Mesendoderm (in vitro differentiated cells): ENCODE results near the gene OPN4.

Experiments
- DNase-seq: peaks from one replicate; pipeline ENCODE4 v3.0.0; 2013
- H2AK5ac ChIP-seq: 2 replicates; pipeline ENCODE4 v1.6.1; 2013; ENCODE audit warnings: low read length, inconsistent platforms
- H2BK120ac ChIP-seq: 2 replicates; pipeline ENCODE4 v1.6.1; 2013; ENCODE audit warnings: low read depth, mild to moderate bottlenecking, low read length, moderate library complexity, mixed read lengths
- H2BK15ac ChIP-seq: replicated peaks from 2 replicates; pipeline ENCODE4 v1.6.1; 2013; ENCODE audit warnings: low read depth, mild to moderate bottlenecking, moderate library complexity
- H2BK5ac ChIP-seq: 2 replicates; pipeline ENCODE4 v1.6.1; 2013; ENCODE audit warnings: low read length, inconsistent platforms
- H3K18ac ChIP-seq: 2 replicates; pipeline ENCODE4 v1.6.1; 2013; ENCODE audit warnings: mild to moderate bottlenecking, low read length, mixed read lengths
- H3K23ac ChIP-seq: one replicate; pipeline ENCODE4 v1.6.1; 2013; ENCODE audit warnings: low read length
- H3K27ac ChIP-seq: 2 replicates; pipeline ENCODE4 v1.5.1; 2013; ENCODE audit warnings: low read depth, mild to moderate bottlenecking, inconsistent platforms, low read length, moderate library complexity
- H3K27me3 ChIP-seq: 2 replicates; pipeline ENCODE4 v1.6.1; 2013; ENCODE audit warnings: low read length, control low read depth, mild to moderate bottlenecking, inconsistent platforms; ENCODE audit not compliant: insufficient read depth, poor library complexity
- H3K36me3 ChIP-seq: 2 replicates; pipeline ENCODE4 v1.6.1; 2013; ENCODE audit warnings: low read length, inconsistent platforms; ENCODE audit not compliant: control insufficient read depth, insufficient read depth
- H3K4ac ChIP-seq: one replicate; pipeline ENCODE4 v1.6.1; 2013; ENCODE audit warnings: low read depth, mild to moderate bottlenecking, low read length, moderate library complexity
- H3K4me1 ChIP-seq: 2 replicates; pipeline ENCODE4 v1.6.1; 2013; ENCODE audit warnings: low read depth, low read length, inconsistent platforms; ENCODE audit not compliant: control insufficient read depth
- H3K4me2 ChIP-seq: 2 replicates; pipeline ENCODE4 v1.6.1; 2013; ENCODE audit warnings: low read length
- H3K4me3 ChIP-seq: 2 replicates; pipeline ENCODE4 v1.5.1; 2013; ENCODE audit warnings: mild to moderate bottlenecking, low read length
- H3K56ac ChIP-seq: one replicate; pipeline ENCODE4 v1.6.1; 2013; ENCODE audit warnings: low read length
- H3K79me1 ChIP-seq: 2 replicates; pipeline ENCODE4 v1.6.1; 2013; ENCODE audit warnings: low read length, inconsistent platforms
- H3K79me2 ChIP-seq: 2 replicates; pipeline ENCODE4 v1.6.1; 2013; ENCODE audit warnings: mild to moderate bottlenecking, low read length; ENCODE audit not compliant: control insufficient read depth, insufficient read depth
- H3K9ac ChIP-seq: 2 replicates; pipeline ENCODE4 v1.6.1; 2013; ENCODE audit warnings: low read length, inconsistent platforms
- H4K5ac ChIP-seq: one replicate; pipeline ENCODE4 v1.6.1; 2013; ENCODE audit warnings: low read length
- H4K8ac ChIP-seq: one replicate; pipeline ENCODE4 v1.6.1; 2013; ENCODE audit warnings: low read depth, mild to moderate bottlenecking, control low read depth, low read length, moderate library complexity
- WGBS: extraction: QIAGEN DNeasy Blood & Tissue Kit; methylation state at CpG from one replicate; pipeline ENCODE4 v1.1.7; 2013; ENCODE audit warnings: low lambda C conversion rate, missing lambda C conversion rate; ENCODE audit not compliant: insufficient coverage; ENCODE audit errors: extremely low coverage; 5-methylcytosine and 5-hydroxymethylcytosine counted together

Gene OPN4

DNA sequence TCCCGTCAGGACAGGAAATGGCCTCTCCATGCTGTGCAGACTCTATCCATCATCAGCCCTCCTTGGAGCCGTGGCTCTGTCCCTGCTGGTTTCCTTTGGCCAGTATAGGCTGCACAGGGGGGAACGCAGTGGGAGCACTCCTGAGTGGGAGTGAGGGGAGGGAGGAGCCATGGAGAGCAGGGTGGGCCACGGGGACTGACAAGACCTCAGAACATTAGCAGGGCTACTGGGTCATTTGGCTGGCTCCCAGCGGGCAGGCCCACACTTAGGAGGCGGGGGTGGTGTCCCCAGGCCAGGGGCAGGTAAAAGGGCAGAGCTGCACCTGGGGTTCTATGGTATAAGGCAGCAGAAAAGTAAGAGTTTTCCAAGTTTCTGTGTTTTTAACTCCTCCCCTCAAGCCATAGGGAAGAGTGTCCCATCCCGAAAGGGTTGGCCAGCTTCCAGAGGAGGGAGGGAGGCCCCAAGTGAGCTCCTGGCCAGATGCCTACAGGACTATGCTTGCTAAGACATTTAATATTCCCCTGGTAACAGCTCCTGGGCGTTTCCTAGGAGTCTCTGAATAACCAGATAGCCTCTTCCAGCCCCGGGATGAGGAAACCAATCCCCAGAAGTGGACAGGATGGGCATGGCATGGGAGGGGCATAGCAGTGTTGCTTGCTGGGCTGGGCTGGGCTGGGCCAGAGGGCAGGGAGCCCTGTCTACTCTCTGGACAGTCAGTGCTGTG, 5.5 kb upstream of the OPN4 start:
- Histone ChIP-seq H3K9ac (no peak overlapping the region), H3K27me3 (no peaks in the 10 kb centered on the region), H3K4me3 (no peak overlapping the region), H3K18ac (no peak overlapping the region), H3K36me3 (no peaks in the 10 kb centered on the region), H3K4ac (no peak overlapping the region), H2AK5ac (no peak overlapping the region), H3K27ac (no peak overlapping the region), H2BK15ac (no peak overlapping the region), H3K4me2 (no peak overlapping the region), H3K23ac (no peak overlapping the region), H4K5ac (no peak overlapping the region), H2BK5ac (no peak overlapping the region), H3K56ac (no peak overlapping the region), H4K8ac (no peak overlapping the region), H3K4me1 (no peaks in the 10 kb centered on the region), H3K79me2 (no peaks in the 10 kb centered on the region), H3K79me1 (no peaks in the 10 kb centered on the region), H2BK120ac (no peak overlapping the region)
- DNase-seq, result no peak
- no CpG with 5 or more reads among the region's 9 CpGs for WGBS

DNA sequence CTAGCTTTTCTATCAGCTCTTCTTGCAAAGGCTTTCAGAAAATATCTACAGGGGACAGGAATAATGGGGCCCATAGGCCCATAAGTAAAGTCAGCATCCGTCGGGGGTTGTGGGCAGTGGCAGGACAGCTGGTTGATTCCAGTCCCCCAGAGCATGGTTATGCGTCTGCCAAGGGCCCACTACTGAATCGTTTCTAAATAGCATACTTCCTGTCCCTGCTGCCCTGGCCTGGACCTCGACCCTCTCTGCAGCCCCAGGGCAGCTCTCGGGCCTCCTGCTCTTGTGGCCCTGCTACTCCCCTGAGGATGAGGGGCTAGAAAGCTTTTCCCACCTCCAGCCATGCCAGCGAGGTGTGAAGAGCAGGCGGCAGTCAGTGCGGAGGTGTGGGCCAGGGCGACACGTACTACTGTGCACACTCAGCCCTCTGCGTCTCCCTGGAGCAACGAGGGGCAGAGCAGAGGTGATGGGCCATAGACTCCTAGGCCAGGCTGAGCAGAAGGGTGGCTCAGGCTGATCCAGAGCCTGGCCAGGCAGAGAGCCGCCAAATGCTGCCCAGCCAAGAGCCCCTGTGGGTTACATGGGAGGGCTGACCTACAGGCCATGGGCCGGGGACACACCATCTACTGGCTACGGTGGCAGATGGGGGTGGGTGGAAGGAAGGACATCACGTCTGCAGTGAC, 4.7 kb upstream of the OPN4 start:
- H2AK5ac ChIP-seq, result no peak overlapping the region
- H2BK15ac ChIP-seq, result no peak overlapping the region
- DNase-seq, result no peak
- no peak overlapping the region for H3K9ac ChIP-seq
- H2BK5ac ChIP-seq, result no peak overlapping the region
- H3K36me3 ChIP-seq, result no peaks in the 10 kb centered on the region
- H3K79me2 ChIP-seq, result no peaks in the 10 kb centered on the region
- no peaks in the 10 kb centered on the region for H3K4me1 ChIP-seq
- no peak overlapping the region for H2BK120ac ChIP-seq
- no peak overlapping the region for H3K56ac ChIP-seq
- H3K27ac ChIP-seq, result no peak overlapping the region
- no peak overlapping the region for H4K5ac ChIP-seq
- H3K4me3 ChIP-seq, result no peak overlapping the region
- H4K8ac ChIP-seq, result no peak overlapping the region
- H3K18ac ChIP-seq, result no peak overlapping the region
- H3K79me1 ChIP-seq, result no peaks in the 10 kb centered on the region
- no peak overlapping the region for H3K4ac ChIP-seq
- no peaks in the 10 kb centered on the region for H3K27me3 ChIP-seq
- WGBS, result no CpG with 5 or more reads among the region's 17 CpGs
- H3K23ac ChIP-seq, result no peak overlapping the region
- no peak overlapping the region for H3K4me2 ChIP-seq

- DNase-seq, result no peak
- Histone ChIP-seq H3K36me3 (no peaks in the 10 kb centered on the region), H3K18ac (no peak overlapping the region), H3K79me2 (no peaks in the 10 kb centered on the region), H3K27me3 (no peaks in the 10 kb centered on the region), H4K8ac (no peak overlapping the region), H3K23ac (no peak overlapping the region), H2BK5ac (no peak overlapping the region), H3K79me1 (no peaks in the 10 kb centered on the region), H3K9ac (no peak overlapping the region), H3K4ac (no peak overlapping the region), H3K4me1 (no peaks in the 10 kb centered on the region), H4K5ac (no peak overlapping the region), H3K56ac (no peak overlapping the region), H2BK15ac (no peak overlapping the region), H3K27ac (no peak overlapping the region), H3K4me3 (no peak overlapping the region), H2AK5ac (no peak overlapping the region), H2BK120ac (no peak overlapping the region), H3K4me2 (no peak overlapping the region)
- no CpG with 5 or more reads among the region's 8 CpGs for WGBS
These were observed 4.2 kb upstream of the OPN4 start for GRCh38 chr10:86650151-86650550.

DNA sequence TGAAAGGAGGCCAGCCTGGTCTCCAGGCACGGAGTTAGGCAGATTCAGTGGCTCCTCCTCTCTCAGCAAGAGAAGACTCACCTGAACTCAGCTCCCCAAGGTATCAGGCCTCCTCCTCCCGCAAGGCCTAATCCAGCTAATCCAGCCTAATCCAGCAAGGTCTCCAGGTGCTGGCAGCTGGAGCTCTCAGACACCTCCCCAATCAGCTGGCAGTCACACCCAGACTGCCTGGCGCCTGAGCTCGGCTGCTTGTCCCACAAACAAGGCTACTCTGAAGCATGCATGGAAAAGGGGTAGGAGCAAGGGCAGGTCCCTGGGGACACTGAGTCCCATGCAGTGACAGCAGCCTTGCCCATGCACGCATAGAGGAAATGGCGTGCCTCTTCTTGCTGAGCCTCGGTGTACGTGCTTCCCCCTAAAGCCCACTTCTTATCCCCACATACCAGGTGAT, 3.3 kb upstream of the OPN4 start:
- Histone ChIP-seq H3K56ac (no peak overlapping the region), H3K27ac (no peak overlapping the region), H3K23ac (no peak overlapping the region)

DNA sequence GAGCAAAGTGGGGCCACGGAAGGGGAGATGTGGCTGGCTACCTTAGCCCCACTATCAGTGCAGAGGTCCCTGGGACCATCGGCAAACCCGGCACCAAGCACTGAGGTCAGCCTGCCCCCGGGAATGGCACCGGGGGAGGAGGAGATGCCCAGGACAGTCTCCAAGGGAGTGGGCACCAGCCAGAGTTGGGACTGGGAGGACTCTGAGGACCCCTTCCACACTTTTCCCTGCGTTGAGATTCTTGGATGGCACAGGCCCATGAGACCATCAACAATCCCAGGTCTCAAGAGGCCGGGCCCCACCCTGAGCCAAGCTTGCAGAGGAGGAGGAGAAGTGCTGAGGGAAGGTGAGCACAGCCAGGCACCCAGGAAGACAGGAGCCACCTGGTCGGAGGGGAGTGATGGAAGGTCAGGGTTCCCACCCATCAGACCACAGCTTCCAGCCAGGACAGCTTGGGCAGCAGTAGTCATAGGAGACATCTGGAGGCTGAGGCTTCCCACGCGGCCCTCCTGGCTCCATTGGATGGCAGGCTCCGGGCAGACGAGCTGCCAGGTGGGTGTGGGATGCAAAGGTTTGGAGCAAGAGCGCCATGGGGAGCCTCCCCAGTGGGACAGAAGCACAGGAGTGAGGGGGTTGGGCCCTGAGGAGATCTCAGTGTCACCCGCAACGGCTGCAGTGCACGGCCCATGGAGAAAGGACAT, 2.6 kb upstream of the OPN4 start:
- no CpG with 5 or more reads among the region's 16 CpGs for WGBS
- no peak overlapping the region for H3K27ac ChIP-seq
- no peak overlapping the region for H2BK5ac ChIP-seq
- no peak overlapping the region for H3K4me3 ChIP-seq
- H3K36me3 ChIP-seq, result no peaks in the 10 kb centered on the region
- no peak overlapping the region for H2BK120ac ChIP-seq
- no peaks in the 10 kb centered on the region for H3K79me1 ChIP-seq
- H4K5ac ChIP-seq, result no peak overlapping the region
- H2BK15ac ChIP-seq, result no peak overlapping the region
- H3K23ac ChIP-seq, result no peak overlapping the region
- no peak overlapping the region for H3K4me2 ChIP-seq
- no peak overlapping the region for H3K9ac ChIP-seq
- no peaks in the 10 kb centered on the region for H3K27me3 ChIP-seq
- no peaks in the 10 kb centered on the region for H3K4me1 ChIP-seq
- no peak overlapping the region for H3K56ac ChIP-seq
- H3K18ac ChIP-seq, result no peak overlapping the region
- H3K79me2 ChIP-seq, result no peaks in the 10 kb centered on the region
- H3K4ac ChIP-seq, result no peak overlapping the region
- DNase-seq, result no peak
- no peak overlapping the region for H2AK5ac ChIP-seq
- no peak overlapping the region for H4K8ac ChIP-seq

More for the DNA sequence above, 3.3 kb upstream of the OPN4 start:
- no peak overlapping the region for H3K4me2 ChIP-seq
- H4K5ac ChIP-seq, result no peak overlapping the region
- H3K27me3 ChIP-seq, result no peaks in the 10 kb centered on the region
- H2BK15ac ChIP-seq, result no peak overlapping the region
- no peak overlapping the region for H4K8ac ChIP-seq
- DNase-seq, result no peak
- no peak overlapping the region for H2BK120ac ChIP-seq
- no peak overlapping the region for H2BK5ac ChIP-seq
- no peaks in the 10 kb centered on the region for H3K79me2 ChIP-seq
- no peaks in the 10 kb centered on the region for H3K4me1 ChIP-seq
- H3K79me1 ChIP-seq, result no peaks in the 10 kb centered on the region
- H3K36me3 ChIP-seq, result no peaks in the 10 kb centered on the region
- no peak overlapping the region for H3K4me3 ChIP-seq
- H3K9ac ChIP-seq, result no peak overlapping the region
- H3K4ac ChIP-seq, result no peak overlapping the region
- H3K18ac ChIP-seq, result no peak overlapping the region
- no peak overlapping the region for H2AK5ac ChIP-seq
- no CpG with 5 or more reads among the region's 8 CpGs for WGBS
